ENCODE results near the gene TRIM26.
A peak's percentile ranks its signal among the peaks of the same experiment; 100 is the strongest.
"Not testable (repeated sequence)": the region's sequence is repeated elsewhere in the genome, so short reads cannot be mapped to it uniquely, and the experiment has no call there.

TRIM26 gene

GRCh38 chr6:30212865-30213666, at the start of gene TRIM26:
TRIM26 (minus strand) TSS chr6:30213406; CDS start chr6:30199103, 14,303 bp downstream.
- no peaks in the 10 kb centered on the region for H3K4me1 ChIP-seq (ENCODE audit: control insufficient read depth, insufficient read depth, low read length)
- WGBS (ENCODE audit: insufficient coverage, insufficient read length) = no CpG with 5 or more reads among the region's 59 CpGs

GRCh38 chr6:30260036-30260504, 46.9 kb upstream of the TRIM26 start:
- H3K4me3 ChIP-seq (ENCODE audit: low read length) = peak overlapping the region; percentile 55; the same call in 1 of the 2 replicates
- no peaks in the 10 kb centered on the region for H3K9me3 ChIP-seq (ENCODE audit: control insufficient read depth, insufficient read depth, low read length)
- peaks cover 7% of the 10 kb centered on the region; the same call in 1 of the 2 replicates for H3K27me3 ChIP-seq (ENCODE audit: control insufficient read depth, insufficient read depth, low read length)
- peaks cover 1% of the 10 kb centered on the region; the same call in 1 of the 2 replicates for H3K4me1 ChIP-seq (ENCODE audit: control insufficient read depth, insufficient read depth, low read length)
- peaks cover 3% of the 10 kb centered on the region; the same call in 1 of the 2 replicates for H3K36me3 ChIP-seq (ENCODE audit: control insufficient read depth, insufficient read depth, low read length)
- no peak for DNase-seq (ENCODE audit: low read depth, low spot score)
- no CpG with 5 or more reads among the region's 40 CpGs for WGBS (ENCODE audit: insufficient coverage, insufficient read length)
- H3K27ac ChIP-seq (ENCODE audit: low read length) = no peak overlapping the region

More at GRCh38 chr6:30212865-30213666, at the start of gene TRIM26:
- peak; percentile 95 for DNase-seq (ENCODE audit: low read depth, low spot score)
- peak within 1 kb of the TSS; percentile 77 for H3K4me3 ChIP-seq (ENCODE audit: low read length)
- no peaks in the 10 kb centered on the region for H3K27me3 ChIP-seq (ENCODE audit: control insufficient read depth, insufficient read depth, low read length)
- H3K27ac ChIP-seq (ENCODE audit: low read length) = no peak within 1 kb of the TSS
- H3K9me3 ChIP-seq (ENCODE audit: control insufficient read depth, insufficient read depth, low read length) = no peaks in the 10 kb centered on the region
- H3K36me3 ChIP-seq (ENCODE audit: control insufficient read depth, insufficient read depth, low read length) = no peaks in the 10 kb centered on the region

GRCh38 chr6:30259140-30260035, 46.2 kb upstream of the TRIM26 start:
- Histone ChIP-seq H3K27me3 (ENCODE audit: control insufficient read depth, insufficient read depth, low read length) (peaks cover 7% of the 10 kb centered on the region; the same call in 1 of the 2 replicates), H3K4me3 (ENCODE audit: low read length) (peak overlapping the region; percentile 55; the same call in 1 of the 2 replicates), H3K9me3 (ENCODE audit: control insufficient read depth, insufficient read depth, low read length) (no peaks in the 10 kb centered on the region), H3K27ac (ENCODE audit: low read length) (no peak overlapping the region), H3K36me3 (ENCODE audit: control insufficient read depth, insufficient read depth, low read length) (peaks cover 3% of the 10 kb centered on the region; the same call in 1 of the 2 replicates), H3K4me1 (ENCODE audit: control insufficient read depth, insufficient read depth, low read length) (peaks cover 1% of the 10 kb centered on the region; the same call in 1 of the 2 replicates)
- peak; percentile 75 for DNase-seq (ENCODE audit: low read depth, low spot score)
- WGBS (ENCODE audit: insufficient coverage, insufficient read length) = no CpG with 5 or more reads among the region's 56 CpGs

- no peak overlapping the region for H3K27ac ChIP-seq (ENCODE audit: low read length)
- DNase-seq (ENCODE audit: low read depth, low spot score) = no peak
- no CpG with 5 or more reads among the region's 3 CpGs for WGBS (ENCODE audit: insufficient coverage, insufficient read length)
- H3K27me3 ChIP-seq (ENCODE audit: control insufficient read depth, insufficient read depth, low read length) = peaks cover 7% of the 10 kb centered on the region; the same call in 1 of the 2 replicates
- H3K4me3 ChIP-seq (ENCODE audit: low read length) = no peak overlapping the region
- no peaks in the 10 kb centered on the region for H3K9me3 ChIP-seq (ENCODE audit: control insufficient read depth, insufficient read depth, low read length)
- H3K36me3 ChIP-seq (ENCODE audit: control insufficient read depth, insufficient read depth, low read length) = peaks cover 3% of the 10 kb centered on the region; the same call in 1 of the 2 replicates
- H3K4me1 ChIP-seq (ENCODE audit: control insufficient read depth, insufficient read depth, low read length) = peaks cover 1% of the 10 kb centered on the region; the same call in 1 of the 2 replicates
Observed at GRCh38 chr6:30258204-30258603, 45.0 kb upstream of the TRIM26 start.

- not testable (repeated sequence) for H3K4me1 ChIP-seq (ENCODE audit: control insufficient read depth, insufficient read depth, low read length); H3K27me3 ChIP-seq (ENCODE audit: control insufficient read depth, insufficient read depth, low read length); DNase-seq (ENCODE audit: low read depth, low spot score); H3K9me3 ChIP-seq (ENCODE audit: control insufficient read depth, insufficient read depth, low read length); H3K4me3 ChIP-seq (ENCODE audit: low read length); H3K36me3 ChIP-seq (ENCODE audit: control insufficient read depth, insufficient read depth, low read length); H3K27ac ChIP-seq (ENCODE audit: low read length)
- no CpG with 5 or more reads among the region's 1 CpG for WGBS (ENCODE audit: insufficient coverage, insufficient read length)
Observed at GRCh38 chr6:30252417-30252816, 39.2 kb upstream of the TRIM26 start.

- Histone ChIP-seq H3K27me3 (ENCODE audit: control insufficient read depth, insufficient read depth, low read length) (no peaks in the 10 kb centered on the region), H3K36me3 (ENCODE audit: control insufficient read depth, insufficient read depth, low read length) (no peaks in the 10 kb centered on the region), H3K4me3 (ENCODE audit: low read length) (no peak overlapping the region), H3K9me3 (ENCODE audit: control insufficient read depth, insufficient read depth, low read length) (no peaks in the 10 kb centered on the region), H3K27ac (ENCODE audit: low read length) (no peak overlapping the region), H3K4me1 (ENCODE audit: control insufficient read depth, insufficient read depth, low read length) (no peaks in the 10 kb centered on the region)
- no CpG with 5 or more reads among the region's 3 CpGs for WGBS (ENCODE audit: insufficient coverage, insufficient read length)
- DNase-seq (ENCODE audit: low read depth, low spot score) = no peak
Observed at GRCh38 chr6:30244560-30244959, 31.4 kb upstream of the TRIM26 start.

- H3K4me1 ChIP-seq (ENCODE audit: control insufficient read depth, insufficient read depth, low read length) = no peaks in the 10 kb centered on the region
- H3K27ac ChIP-seq (ENCODE audit: low read length) = no peak overlapping the region
- WGBS (ENCODE audit: insufficient coverage, insufficient read length) = no CpG with 5 or more reads among the region's 6 CpGs
- no peaks in the 10 kb centered on the region for H3K27me3 ChIP-seq (ENCODE audit: control insufficient read depth, insufficient read depth, low read length)
- no peaks in the 10 kb centered on the region for H3K36me3 ChIP-seq (ENCODE audit: control insufficient read depth, insufficient read depth, low read length)
- no peak overlapping the region for H3K4me3 ChIP-seq (ENCODE audit: low read length)
- DNase-seq (ENCODE audit: low read depth, low spot score) = no peak
- no peaks in the 10 kb centered on the region for H3K9me3 ChIP-seq (ENCODE audit: control insufficient read depth, insufficient read depth, low read length)
Observed at GRCh38 chr6:30238178-30238795, 25.1 kb upstream of the TRIM26 start.

- DNase-seq (ENCODE audit: low read depth, low spot score) = no peak
- no CpG with 5 or more reads among the region's 2 CpGs for WGBS (ENCODE audit: insufficient coverage, insufficient read length)
Observed at GRCh38 chr6:30234356-30234755, 21.1 kb upstream of the TRIM26 start.

GRCh38 chr6:30231067-30231466, 17.9 kb upstream of the TRIM26 start:
- no peak overlapping the region for H3K27ac ChIP-seq (ENCODE audit: low read length)
- no peaks in the 10 kb centered on the region for H3K36me3 ChIP-seq (ENCODE audit: control insufficient read depth, insufficient read depth, low read length)
- H3K4me1 ChIP-seq (ENCODE audit: control insufficient read depth, insufficient read depth, low read length) = no peaks in the 10 kb centered on the region
- no peak overlapping the region for H3K4me3 ChIP-seq (ENCODE audit: low read length)
- no peaks in the 10 kb centered on the region for H3K9me3 ChIP-seq (ENCODE audit: control insufficient read depth, insufficient read depth, low read length)
- DNase-seq (ENCODE audit: low read depth, low spot score) = no peak
- H3K27me3 ChIP-seq (ENCODE audit: control insufficient read depth, insufficient read depth, low read length) = no peaks in the 10 kb centered on the region
- WGBS (ENCODE audit: insufficient coverage, insufficient read length) = no CpG with 5 or more reads among the region's 2 CpGs

More at GRCh38 chr6:30234356-30234755, 21.1 kb upstream of the TRIM26 start:
- no peak overlapping the region for H3K4me3 ChIP-seq (ENCODE audit: low read length)
- no peaks in the 10 kb centered on the region for H3K4me1 ChIP-seq (ENCODE audit: control insufficient read depth, insufficient read depth, low read length)
- no peak overlapping the region for H3K27ac ChIP-seq (ENCODE audit: low read length)
- H3K9me3 ChIP-seq (ENCODE audit: control insufficient read depth, insufficient read depth, low read length) = no peaks in the 10 kb centered on the region
- H3K27me3 ChIP-seq (ENCODE audit: control insufficient read depth, insufficient read depth, low read length) = no peaks in the 10 kb centered on the region
- no peaks in the 10 kb centered on the region for H3K36me3 ChIP-seq (ENCODE audit: control insufficient read depth, insufficient read depth, low read length)
